Esophagus muscularis mucosa (tissue), 4 donors: ENCODE results near the gene MAD1L1.

Source experiments
- EP300 ChIP-seq: sonication (generic); formaldehyde crosslinking; IDR thresholded peaks from one replicate; pipeline ENCODE4 v1.6.1; 2017; ENCODE audit warnings: antibody characterized with exemption
- POLR2AphosphoS5 ChIP-seq, 2 donors: sonication (generic); formaldehyde crosslinking; IDR thresholded peaks; one replicate each; pipeline ENCODE4 v1.6.1; 2017; ENCODE audit warnings: antibody characterized with exemption in 2 of 2
- TF ChIP-seq, protein P1 (sequence below), 3 experiments: fragments of 200-600 bp in 2 of 3; fragments of 450-650 bp in 1 of 3; sonication (generic) in 2 of 3; IDR thresholded peaks; one replicate each; pipeline ENCODE4 v1.5.1; 2017 to 2019; ENCODE audit warnings: antibody characterized with exemption in 3 of 3, mild to moderate bottlenecking in 2 of 3, moderate library complexity in 1 of 3

DNA sequence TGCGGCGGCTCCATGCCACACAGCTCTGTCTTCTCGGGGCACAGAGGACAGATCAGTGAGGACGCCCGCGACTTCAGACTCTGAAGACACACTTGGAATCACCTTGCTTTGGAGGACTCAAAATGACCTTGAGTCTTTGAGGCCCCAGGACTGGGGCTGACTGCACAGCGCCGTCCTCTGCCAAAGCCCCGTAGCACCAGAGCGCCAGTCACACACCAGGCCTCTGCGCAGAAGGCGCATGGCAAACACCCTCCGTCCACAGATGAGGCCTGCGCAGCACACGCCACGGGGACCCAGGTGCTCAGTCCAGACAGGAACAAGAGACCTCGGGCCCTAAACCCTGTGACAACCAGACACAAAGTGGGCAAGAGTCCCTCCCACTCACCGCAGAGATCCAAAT, 134.7 kb downstream of the MAD1L1 start:
- TF ChIP-seq, protein P1, sequence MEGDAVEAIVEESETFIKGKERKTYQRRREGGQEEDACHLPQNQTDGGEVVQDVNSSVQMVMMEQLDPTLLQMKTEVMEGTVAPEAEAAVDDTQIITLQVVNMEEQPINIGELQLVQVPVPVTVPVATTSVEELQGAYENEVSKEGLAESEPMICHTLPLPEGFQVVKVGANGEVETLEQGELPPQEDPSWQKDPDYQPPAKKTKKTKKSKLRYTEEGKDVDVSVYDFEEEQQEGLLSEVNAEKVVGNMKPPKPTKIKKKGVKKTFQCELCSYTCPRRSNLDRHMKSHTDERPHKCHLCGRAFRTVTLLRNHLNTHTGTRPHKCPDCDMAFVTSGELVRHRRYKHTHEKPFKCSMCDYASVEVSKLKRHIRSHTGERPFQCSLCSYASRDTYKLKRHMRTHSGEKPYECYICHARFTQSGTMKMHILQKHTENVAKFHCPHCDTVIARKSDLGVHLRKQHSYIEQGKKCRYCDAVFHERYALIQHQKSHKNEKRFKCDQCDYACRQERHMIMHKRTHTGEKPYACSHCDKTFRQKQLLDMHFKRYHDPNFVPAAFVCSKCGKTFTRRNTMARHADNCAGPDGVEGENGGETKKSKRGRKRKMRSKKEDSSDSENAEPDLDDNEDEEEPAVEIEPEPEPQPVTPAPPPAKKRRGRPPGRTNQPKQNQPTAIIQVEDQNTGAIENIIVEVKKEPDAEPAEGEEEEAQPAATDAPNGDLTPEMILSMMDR (IDR thresholded peaks at IDR 0.05): no peak
- TF ChIP-seq EP300: no peak
- no peak for TF ChIP-seq POLR2AphosphoS5 (IDR thresholded peaks at IDR 0.05)
